ENCODE measurements around the gene GOLGA6C.
"Not testable (repeated sequence)": the region's sequence is repeated elsewhere in the genome, so short reads cannot be mapped to it uniquely, and the experiment has no call there.

The GOLGA6C gene

GRCh38 chr15:75213768-75214221, 44.3 kb upstream of the GOLGA6C start:
- no peak for TF ChIP-seq CTCF (conservative IDR thresholded peaks at IDR 0.05; ENCODE audit: low read length)
- H3K4me3 ChIP-seq (ENCODE audit: low read length): no peak overlapping the region
- DNase-seq (ENCODE audit: low read depth): no peak

- DNase-seq (ENCODE audit: low read depth): no peak
- no peak overlapping the region for H3K4me3 ChIP-seq (ENCODE audit: low read length)
- TF ChIP-seq CTCF (conservative IDR thresholded peaks at IDR 0.05; ENCODE audit: low read length): no peak
These were observed 43.6 kb upstream of the GOLGA6C start for GRCh38 chr15:75214293-75215096.

GRCh38 chr15:75215107-75216004, 42.8 kb upstream of the GOLGA6C start:
- no peak for DNase-seq (ENCODE audit: low read depth)
- no peak for TF ChIP-seq CTCF (conservative IDR thresholded peaks at IDR 0.05; ENCODE audit: low read length)
- no peak overlapping the region for H3K4me3 ChIP-seq (ENCODE audit: low read length)

GRCh38 chr15:75217012-75217411, 41.1 kb upstream of the GOLGA6C start:
- no peak for DNase-seq (ENCODE audit: low read depth)
- H3K4me3 ChIP-seq (ENCODE audit: low read length): no peak overlapping the region
- no peak for TF ChIP-seq CTCF (conservative IDR thresholded peaks at IDR 0.05; ENCODE audit: low read length)

- not testable (repeated sequence) for H3K4me3 ChIP-seq (ENCODE audit: low read length); DNase-seq (ENCODE audit: low read depth)
These were observed 40.6 kb upstream of the GOLGA6C start for GRCh38 chr15:75217574-75217973.

- not testable (repeated sequence) for DNase-seq (ENCODE audit: low read depth); H3K4me3 ChIP-seq (ENCODE audit: low read length)
These were observed 38.6 kb upstream of the GOLGA6C start for GRCh38 chr15:75219507-75219929.

GRCh38 chr15:75223688-75224087, 34.4 kb upstream of the GOLGA6C start:
- no peak for DNase-seq (ENCODE audit: low read depth)
- no peak overlapping the region for H3K4me3 ChIP-seq (ENCODE audit: low read length)
- TF ChIP-seq CTCF (conservative IDR thresholded peaks at IDR 0.05; ENCODE audit: low read length): no peak

GRCh38 chr15:75224281-75224680, 33.9 kb upstream of the GOLGA6C start:
- DNase-seq (ENCODE audit: low read depth): no peak
- no peak for TF ChIP-seq CTCF (conservative IDR thresholded peaks at IDR 0.05; ENCODE audit: low read length)
- H3K4me3 ChIP-seq (ENCODE audit: low read length): no peak overlapping the region

- H3K4me3 ChIP-seq (ENCODE audit: low read length); DNase-seq (ENCODE audit: low read depth): not testable (repeated sequence)
These were observed 32.9 kb upstream of the GOLGA6C start for GRCh38 chr15:75225102-75225836.

All from AG10803 (cell line).